ENCODE results near the gene TSC2.

- TF ChIP-seq CTCF (IDR thresholded peaks at IDR 0.05) (no peak), POLR2A (IDR thresholded peaks at IDR 0.05) (no peak)
These were observed 19.1 kb upstream of the TSC2 start for GRCh38 chr16:2028620-2029220.
